Mesenchymal stem cell (in vitro differentiated cells and primary cell): ENCODE results near the gene UNC13B.

Experiments used
- DNase-seq: peaks from one replicate; pipeline ENCODE4 v3.0.0-alpha.2; 2013
- H2AFZ ChIP-seq: one replicate; pipeline ENCODE4 v1.6.1; 2013; ENCODE audit warnings: low read depth, mild to moderate bottlenecking, control low read depth, inconsistent platforms, low read length, moderate library complexity
- H2AK5ac ChIP-seq: 2 replicates; pipeline ENCODE4 v1.6.1; 2013; ENCODE audit warnings: low read length, moderate library complexity, mild to moderate bottlenecking, inconsistent platforms; ENCODE audit not compliant: severe bottlenecking
- H2BK120ac ChIP-seq: one replicate; pipeline ENCODE4 v1.6.1; 2013; ENCODE audit warnings: low read depth, mild to moderate bottlenecking, inconsistent platforms, low read length, moderate library complexity
- H2BK12ac ChIP-seq, 2 experiments: one replicate each; pipeline ENCODE4 v1.6.1; 2013; ENCODE audit warnings: inconsistent platforms in 2 of 2, low read length in 2 of 2, mild to moderate bottlenecking in 2 of 2, moderate library complexity in 2 of 2, control low read depth in 1 of 2
- H2BK15ac ChIP-seq: one replicate; pipeline ENCODE4 v1.6.1; 2013; ENCODE audit warnings: mild to moderate bottlenecking, low read depth, inconsistent platforms; ENCODE audit not compliant: poor library complexity, severe bottlenecking
- H2BK5ac ChIP-seq: 2 replicates; pipeline ENCODE4 v1.6.1; 2013; ENCODE audit warnings: low read depth, mild to moderate bottlenecking, low read length, control low read depth, inconsistent platforms; ENCODE audit not compliant: poor library complexity, severe bottlenecking
- H3K14ac ChIP-seq, 2 experiments: one replicate each; pipeline ENCODE4 v1.6.1; 2013; ENCODE audit warnings: inconsistent platforms in 2 of 2, low read length in 2 of 2, control low read depth in 1 of 2, mild to moderate bottlenecking in 1 of 2, moderate library complexity in 1 of 2
- H3K18ac ChIP-seq, 2 experiments: one replicate each; pipeline ENCODE4 v1.6.1; 2013; ENCODE audit warnings: inconsistent platforms in 2 of 2, low read length in 2 of 2, control low read depth in 1 of 2, low read depth in 1 of 2, mild to moderate bottlenecking in 1 of 2
- H3K23ac ChIP-seq, 2 experiments: one replicate each; pipeline ENCODE4 v1.6.1; 2013; ENCODE audit warnings: inconsistent platforms in 2 of 2, low read length in 2 of 2, mild to moderate bottlenecking in 2 of 2, moderate library complexity in 2 of 2, control low read depth in 1 of 2
- H3K27ac ChIP-seq: 2 replicates; pipeline ENCODE4 v1.5.1; 2013; ENCODE audit warnings: mild to moderate bottlenecking, moderate library complexity, low read length, control low read depth, inconsistent platforms; ENCODE audit not compliant: poor library complexity, severe bottlenecking
- H3K27me3 ChIP-seq, 2 experiments: 2 replicates each; pipeline versions ENCODE4 v1.6.1 to v1.7.0; 2013; ENCODE audit warnings: low read length in 2 of 2, mild to moderate bottlenecking in 2 of 2, moderate library complexity in 2 of 2, control low read depth in 1 of 2, inconsistent platforms in 1 of 2; ENCODE audit not compliant: control insufficient read depth in 1 of 2, insufficient read depth in 1 of 2
- H3K36me3 ChIP-seq, 2 experiments: 2 replicates each; pipeline versions ENCODE4 v1.6.1 to v1.7.0; 2013; ENCODE audit warnings: low read length in 2 of 2, control low read depth in 1 of 2, inconsistent platforms in 1 of 2, low read depth in 1 of 2, mild to moderate bottlenecking in 1 of 2; ENCODE audit not compliant: insufficient read depth in 2 of 2, control insufficient read depth in 1 of 2
- H3K4ac ChIP-seq, 2 experiments: one replicate each; pipeline ENCODE4 v1.6.1; 2013; ENCODE audit warnings: inconsistent platforms in 2 of 2, low read length in 2 of 2, mild to moderate bottlenecking in 2 of 2, moderate library complexity in 2 of 2, control low read depth in 1 of 2, low read depth in 1 of 2
- H3K4me1 ChIP-seq: 2 replicates; pipeline ENCODE4 v1.6.1; 2013; ENCODE audit warnings: low read depth, low read length, control low read depth; ENCODE audit not compliant: control insufficient read depth, insufficient read depth
- H3K4me2 ChIP-seq: 2 replicates; pipeline ENCODE4 v1.6.1; 2013; ENCODE audit warnings: low read length, mild to moderate bottlenecking, inconsistent platforms; ENCODE audit not compliant: poor library complexity, severe bottlenecking
- H3K4me3 ChIP-seq, 2 experiments: 2 replicates each; pipeline versions ENCODE4 v1.5.1 to v1.7.0; 2013; ENCODE audit warnings: low read length in 2 of 2, mild to moderate bottlenecking in 2 of 2, control low read depth in 1 of 2, low read depth in 1 of 2; ENCODE audit not compliant: insufficient read depth in 1 of 2
- H3K79me1 ChIP-seq: replicated peaks from 2 replicates; pipeline ENCODE4 v1.6.1; 2013; ENCODE audit warnings: mild to moderate bottlenecking, control low read depth, low read length, inconsistent platforms; ENCODE audit not compliant: poor library complexity, severe bottlenecking
- H3K9ac ChIP-seq: 2 replicates; pipeline ENCODE4 v1.7.0; 2013; ENCODE audit warnings: mild to moderate bottlenecking, low read length, moderate library complexity
- H3K9me3 ChIP-seq: 2 replicates; pipeline ENCODE4 v1.7.0; 2013; ENCODE audit warnings: mild to moderate bottlenecking, low read length; ENCODE audit not compliant: control insufficient read depth
- H4K8ac ChIP-seq: one replicate; pipeline ENCODE4 v1.6.1; 2013; ENCODE audit warnings: inconsistent platforms, mild to moderate bottlenecking, low read length, moderate library complexity
- H4K91ac ChIP-seq: one replicate; pipeline ENCODE4 v1.6.1; 2013; ENCODE audit warnings: mild to moderate bottlenecking, low read length, inconsistent platforms
- WGBS: methylation state at CpG from one replicate; pipeline ENCODE4 v1.1.7; 2013; ENCODE audit warnings: mixed read lengths; 5-methylcytosine and 5-hydroxymethylcytosine counted together

The UNC13B gene

DNA sequence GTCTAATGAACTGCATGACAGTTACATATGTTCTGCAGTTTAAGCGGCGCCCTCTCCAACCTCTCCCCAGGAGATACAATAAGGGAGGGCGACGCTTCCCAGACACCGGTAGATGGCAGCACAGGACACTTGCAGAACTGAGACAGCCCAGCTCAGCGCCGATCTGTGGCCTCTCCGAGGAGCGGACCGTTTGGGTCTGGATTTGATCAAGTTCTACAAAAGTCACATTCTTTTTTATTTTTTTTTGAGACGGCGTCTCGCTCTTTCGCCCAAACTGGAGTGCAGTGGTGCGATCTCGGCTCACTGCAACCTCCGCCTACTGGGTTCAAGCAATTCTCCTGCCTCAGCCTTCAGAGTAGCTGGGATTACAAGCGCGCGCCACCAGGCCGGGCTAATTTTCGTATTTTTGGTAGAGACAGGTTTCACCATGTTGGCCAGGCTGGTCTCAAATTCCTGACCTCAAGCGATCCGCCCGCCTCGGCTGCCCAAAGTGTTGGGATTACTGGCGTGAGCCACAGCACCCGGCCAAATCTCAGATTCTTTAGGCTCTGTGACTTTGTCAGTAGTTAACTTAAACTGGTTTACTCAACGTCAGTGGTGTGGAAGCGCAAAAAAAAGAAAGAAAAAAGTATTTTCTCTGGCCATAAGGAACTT, 44.8 kb upstream of the UNC13B start:
- Histone ChIP-seq H3K27ac (no peak overlapping the region), H3K4me2 (peak overlapping the region; percentile 85), H3K18ac (no peak overlapping the region), H3K79me1 (no peaks in the 10 kb centered on the region), H2BK12ac (no peak overlapping the region), H3K4me1 (peaks cover 19% of the 10 kb centered on the region), H2BK120ac (no peak overlapping the region), H4K91ac (no peak overlapping the region), H2BK5ac (no peak overlapping the region), H2BK15ac (no peak overlapping the region), H2AK5ac (no peak overlapping the region), H3K23ac (no peak overlapping the region), H2AFZ (peak overlapping the region; percentile 37), H3K9me3 (no peaks in the 10 kb centered on the region), H3K27me3 (no peaks in the 10 kb centered on the region), H3K9ac (peak overlapping the region; percentile 92), H3K4ac (no peak overlapping the region), H3K4me3 (peak overlapping the region in 1 of 2 experiments; percentile 96), H3K36me3 (no peaks in the 10 kb centered on the region), H3K14ac (no peak overlapping the region), H4K8ac (no peak overlapping the region)
- WGBS, result 14% methylated on average over 28 of the region's 30 CpGs
- DNase-seq, result peak; percentile 94

DNA sequence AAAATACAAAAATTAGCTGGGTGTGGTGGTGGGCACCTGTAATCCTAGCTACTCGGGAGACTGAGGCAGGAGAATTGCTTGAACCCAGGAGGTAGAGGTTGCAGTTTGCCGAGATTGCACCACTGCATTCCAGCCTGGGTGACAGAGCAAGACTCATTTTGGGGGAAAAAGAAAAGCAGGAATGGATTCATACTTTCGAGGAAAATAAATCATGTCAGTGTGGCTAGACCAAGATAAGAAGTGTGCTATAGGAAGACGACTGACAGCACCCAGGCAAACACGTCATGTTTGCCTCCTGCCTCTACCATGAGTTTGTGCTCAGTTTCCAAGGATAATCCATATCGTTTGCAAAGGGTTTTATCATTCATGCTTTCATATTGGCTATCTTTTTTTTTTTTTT, 26.9 kb upstream of the UNC13B start:
- Histone ChIP-seq H3K4ac (no peak overlapping the region), H3K4me3 (no peak overlapping the region), H3K4me1 (no peaks in the 10 kb centered on the region), H3K18ac (no peak overlapping the region), H4K8ac (no peak overlapping the region), H2AK5ac (no peak overlapping the region), H3K9ac (no peak overlapping the region), H3K27ac (no peak overlapping the region), H3K23ac (no peak overlapping the region), H4K91ac (no peak overlapping the region), H3K36me3 (no peaks in the 10 kb centered on the region), H2BK120ac (no peak overlapping the region), H2AFZ (no peak overlapping the region), H2BK12ac (no peak overlapping the region), H2BK15ac (no peak overlapping the region), H3K79me1 (no peaks in the 10 kb centered on the region), H3K27me3 (no peaks in the 10 kb centered on the region), H3K14ac (no peak overlapping the region), H2BK5ac (no peak overlapping the region), H3K9me3 (peaks cover 30% of the 10 kb centered on the region), H3K4me2 (no peak overlapping the region)
- WGBS, result 79% methylated on average over 5 of the region's 6 CpGs
- DNase-seq, result no peak

DNA sequence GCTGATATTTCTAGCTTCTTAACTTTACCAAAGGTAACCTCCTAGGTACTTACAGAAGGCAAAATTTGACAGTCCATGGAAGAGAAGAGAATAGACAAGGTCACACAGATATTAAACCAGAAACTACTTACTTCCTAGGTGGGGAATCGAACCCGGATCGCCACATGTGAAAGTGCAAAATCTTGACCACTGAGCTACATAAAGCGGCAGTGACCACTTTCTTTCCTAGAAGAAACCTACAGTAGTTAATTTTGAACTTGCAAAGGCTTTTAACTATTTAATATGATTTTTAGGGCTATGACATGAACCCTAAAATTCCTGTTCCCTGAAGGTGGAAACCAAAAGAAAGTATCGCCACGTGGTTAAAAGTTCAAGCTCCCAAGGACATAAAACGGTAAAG, 25.8 kb upstream of the UNC13B start:
- Histone ChIP-seq H3K9me3 (peaks cover 36% of the 10 kb centered on the region), H4K8ac (no peak overlapping the region), H4K91ac (no peak overlapping the region), H2AK5ac (no peak overlapping the region), H3K4ac (no peak overlapping the region), H2AFZ (no peak overlapping the region), H3K4me1 (no peaks in the 10 kb centered on the region), H3K79me1 (no peaks in the 10 kb centered on the region), H2BK15ac (no peak overlapping the region), H3K9ac (no peak overlapping the region), H3K27ac (no peak overlapping the region), H2BK5ac (no peak overlapping the region), H3K4me3 (no peak overlapping the region), H3K23ac (no peak overlapping the region), H3K4me2 (no peak overlapping the region), H3K36me3 (no peaks in the 10 kb centered on the region), H3K14ac (no peak overlapping the region), H3K27me3 (no peaks in the 10 kb centered on the region), H2BK120ac (no peak overlapping the region), H3K18ac (no peak overlapping the region), H2BK12ac (no peak overlapping the region)
- 88% methylated on average over 6 of the region's 7 CpGs for WGBS
- no peak for DNase-seq

DNA sequence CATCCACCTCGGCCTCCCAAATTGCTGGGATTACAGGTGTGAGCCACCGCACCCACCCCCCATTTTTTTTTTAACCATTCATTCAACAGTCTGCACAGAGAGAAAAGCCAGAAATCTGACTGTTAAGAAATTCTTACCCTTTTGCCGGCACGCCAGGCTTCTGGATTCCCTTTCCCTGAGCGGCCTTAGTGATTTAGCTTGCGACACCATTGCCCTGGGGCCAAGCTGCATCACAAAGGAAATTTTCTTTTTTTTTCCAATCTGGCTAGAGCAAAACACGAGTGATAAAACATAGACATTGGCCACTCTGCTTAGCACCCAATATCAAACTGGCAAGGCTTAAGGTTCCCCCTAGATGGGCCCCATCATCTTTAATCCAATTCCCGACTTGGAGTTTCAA, 24.9 kb upstream of the UNC13B start:
- H2AK5ac ChIP-seq, result no peak overlapping the region

More for the DNA sequence above, 24.9 kb upstream of the UNC13B start:
- H3K27ac ChIP-seq, result no peak overlapping the region
- H3K36me3 ChIP-seq, result no peaks in the 10 kb centered on the region
- H3K4me3 ChIP-seq, result no peak overlapping the region
- no peaks in the 10 kb centered on the region for H3K27me3 ChIP-seq
- DNase-seq, result no peak
- no peak overlapping the region for H2BK15ac ChIP-seq
- H3K9ac ChIP-seq, result no peak overlapping the region
- H2AFZ ChIP-seq, result no peak overlapping the region
- no peak overlapping the region for H4K91ac ChIP-seq
- H3K23ac ChIP-seq, result no peak overlapping the region
- H3K79me1 ChIP-seq, result no peaks in the 10 kb centered on the region
- H3K9me3 ChIP-seq, result peaks cover 40% of the 10 kb centered on the region
- H2BK5ac ChIP-seq, result no peak overlapping the region
- H2BK120ac ChIP-seq, result no peak overlapping the region
- H2BK12ac ChIP-seq, result no peak overlapping the region
- H3K4ac ChIP-seq, result no peak overlapping the region
- H3K18ac ChIP-seq, result no peak overlapping the region
- no peaks in the 10 kb centered on the region for H3K4me1 ChIP-seq
- no peak overlapping the region for H3K14ac ChIP-seq
- 91% methylated on average over 8 of the region's 8 CpGs for WGBS
- H3K4me2 ChIP-seq, result no peak overlapping the region
- no peak overlapping the region for H4K8ac ChIP-seq
